Measurements from ENCODE around the gene PHETA1. TPM values are rescaled to one million over a fixed set of nuclear protein-coding genes. Genes with fewer than 3 reads are reported as not detected.

The PHETA1 gene
- total RNA-seq, 1 experiment from 2014 or later = 10.6 TPM

Other genes with a start within 250 kb of the PHETA1 start
- 17.3 TPM for gene SH2B3, start 36.8 kb upstream of the PHETA1 start, total RNA-seq (2021; ENCODE audit: unreplicated experiment)
- 72.7 TPM for gene ATXN2, start 230.2 kb upstream of the PHETA1 start, total RNA-seq (2021; ENCODE audit: unreplicated experiment)

Measured in HCT116 (cell line).